BJ (cell line): ENCODE results near the gene ST6GALNAC1. TPM values are rescaled to one million over a fixed set of nuclear protein-coding genes. Genes with fewer than 3 reads are reported as not detected.
A peak's percentile ranks its signal among the peaks of the same experiment; 100 is the strongest.

Source experiments
- CTCF ChIA-PET: fragments of 350-600 bp; formaldehyde crosslinking; extraction: SDS; loops from one replicate; lab custom pipeline; 2021; ENCODE audit warnings: antibody characterized with exemption, inconsistent platforms; lab: Yijun Ruan, JAX
- POLR2A ChIA-PET: fragments of 300-600 bp; sonication (Branson Sonifier 250); formaldehyde crosslinking; extraction: SDS; loops from one replicate; lab custom pipeline; 2021; ENCODE audit warnings: antibody characterized with exemption; lab: Charles Lee
- DNase-seq: peaks from one replicate; pipeline ENCODE4 v3.0.0-alpha.2; 2011; ENCODE audit warnings: low read depth
- H3K27me3 ChIP-seq: 2 replicates; pipeline ENCODE4 v1.6.0; 2011; ENCODE audit warnings: low read length; ENCODE audit not compliant: control insufficient read depth, insufficient read depth
- H3K36me3 ChIP-seq: 2 replicates; pipeline ENCODE4 v1.5.1; 2011; ENCODE audit warnings: low read length; ENCODE audit not compliant: control insufficient read depth, insufficient read depth
- H3K4me3 ChIP-seq: 2 replicates; pipeline ENCODE4 v1.5.1; 2011; ENCODE audit warnings: low read depth, mild to moderate bottlenecking, control low read depth, low read length
- CTCF ChIP-seq: IDR thresholded peaks from 2 replicates; pipeline ENCODE4 v1.5.1; 2011; ENCODE audit warnings: low read depth, mild to moderate bottlenecking, control low read depth, inconsistent platforms, low read length, moderate library complexity; ENCODE audit not compliant: insufficient read depth
- polyA plus RNA-seq: library from polyadenylated mRNA; depleted of rRNA; stranded (reverse); fragments of >200 nt; gene quantifications from 2 replicates; pipeline ENCODE4 v1.2.3, GENCODE V29; 2011

The ST6GALNAC1 gene
- polyA plus RNA-seq, 1 experiment: not detected

- POLR2A ChIA-PET: no interaction called here
- DNase-seq: no peak
- TF ChIP-seq CTCF: no peak
- no peak overlapping the region for H3K4me3 ChIP-seq
- CTCF ChIA-PET: interaction anchor here (0.8 to 1.1 kb wide), 2 partner anchors 8 to 42 kb away, joined by 3 read pairs; no protein-coding TSS in a partner anchor
- H3K27me3 ChIP-seq: peaks cover 13% of the 10 kb centered on the region
- no peaks in the 10 kb centered on the region for H3K36me3 ChIP-seq
Measured at GRCh38 chr17:76588182-76588581, 55.4 kb downstream of the ST6GALNAC1 start.

- no peak for TF ChIP-seq CTCF
- CTCF ChIA-PET: interaction anchor here (0.8 to 1.9 kb wide), 6 partner anchors 30 to 94 kb away, joined by 3 to 8 read pairs (median 4); no protein-coding TSS in a partner anchor
- POLR2A ChIA-PET: no interaction called here
Measured at GRCh38 chr17:76586741-76587487, 56.6 kb downstream of the ST6GALNAC1 start.

GRCh38 chr17:76585649-76586593 lies 57.6 kb downstream of the ST6GALNAC1 start, which contains the start of gene ST6GALNAC2:
ST6GALNAC2 (minus strand) TSS chr17:76585860; CDS start chr17:76585808, 52 bp downstream.
- TF ChIP-seq CTCF: peak; percentile 35
- DNase-seq: no peak
- H3K36me3 ChIP-seq: no peaks in the 10 kb centered on the region
- peaks cover 13% of the 10 kb centered on the region for H3K27me3 ChIP-seq
- ChIA-PET POLR2A (interaction anchor here (0.7 kb wide), 1 partner anchor 32 kb away, joined by 7 read pairs; no protein-coding TSS in a partner anchor), CTCF (interaction anchor here (0.6 to 1.9 kb wide), 9 partner anchors 11 to 188 kb away, joined by 3 to 8 read pairs (median 3); no protein-coding TSS in a partner anchor)
- peak within 1 kb of the TSS; percentile 46 for H3K4me3 ChIP-seq

More at GRCh38 chr17:76586741-76587487, 56.6 kb downstream of the ST6GALNAC1 start:
- Histone ChIP-seq H3K4me3 (no peak overlapping the region), H3K36me3 (no peaks in the 10 kb centered on the region), H3K27me3 (peaks cover 13% of the 10 kb centered on the region)
- no peak for DNase-seq

GRCh38 chr17:76585033-76585648 lies 58.4 kb downstream of the ST6GALNAC1 start:
- CTCF ChIA-PET: interaction anchor here (1.2 to 1.9 kb wide), 4 partner anchors 12 to 62 kb away, joined by 3 to 8 read pairs (median 4); no protein-coding TSS in a partner anchor
- Histone ChIP-seq H3K27me3 (peaks cover 13% of the 10 kb centered on the region), H3K4me3 (peak overlapping the region; percentile 46), H3K36me3 (no peaks in the 10 kb centered on the region)
- POLR2A ChIA-PET: no interaction called here
- no peak for DNase-seq
- TF ChIP-seq CTCF: no peak
